HepG2 (cell line): ENCODE data around the gene ZNRD2. TPM values are rescaled to one million over a fixed set of nuclear protein-coding genes. Genes with fewer than 3 reads are reported as not detected.

Source experiments
- ASH2L ChIP-seq: fragments of 300-600, 200-600 bp; sonication (generic); IDR thresholded peaks from 2 replicates; pipeline ENCODE4 v1.7.0; 2017; ENCODE audit warnings: low read depth, mild to moderate bottlenecking, moderate library complexity, mixed read lengths, low read length; ENCODE audit not compliant: insufficient read length
- ATF3 ChIP-seq: sonication (generic); formaldehyde crosslinking; IDR thresholded peaks from 2 replicates; pipeline ENCODE4 v1.4.0; 2020; ENCODE audit warnings: missing genetic modification reagents
- CHCHD3 ChIP-seq: sonication (generic); formaldehyde crosslinking; IDR thresholded peaks from 2 replicates; pipeline ENCODE4 v1.8.0; 2022; ENCODE audit warnings: mild to moderate bottlenecking, missing genetic modification reagents, moderate library complexity
- CHD2 ChIP-seq: IDR thresholded peaks from 2 replicates; pipeline ENCODE4 v1.6.1; 2011; ENCODE audit warnings: low read depth, low read length, improper control_type of control experiment
- DNMT1 ChIP-seq: sonication (generic); formaldehyde crosslinking; IDR thresholded peaks from 2 replicates; pipeline ENCODE4 v1.5.1; 2020; ENCODE audit warnings: mild to moderate bottlenecking, missing genetic modification reagents
- GMEB2 ChIP-seq: IDR thresholded peaks from 2 replicates; pipeline ENCODE4 v1.6.1; 2016; ENCODE audit warnings: missing biosample characterization, missing genetic modification reagents, low read depth
- GZF1 ChIP-seq: sonication (generic); formaldehyde crosslinking; IDR thresholded peaks from 2 replicates; pipeline ENCODE4 v1.5.1; 2020; ENCODE audit warnings: mild to moderate bottlenecking, missing genetic modification reagents
- HDAC6 ChIP-seq: fragments of 200-600 bp; sonication (generic); IDR thresholded peaks from 2 replicates; pipeline ENCODE4 v1.7.0; 2017; ENCODE audit warnings: mild to moderate bottlenecking, antibody characterized with exemption, low read length, low read depth
- HMGA1 ChIP-seq: sonication (generic); formaldehyde crosslinking; conservative IDR thresholded peaks from 2 replicates; pipeline ENCODE4 v1.4.0; 2020; ENCODE audit warnings: missing genetic modification reagents
- HNRNPL ChIP-seq: fragments of 200-400 bp; formaldehyde crosslinking; IDR thresholded peaks from 2 replicates; pipeline ENCODE4 v1.6.1; 2017; ENCODE audit warnings: mild to moderate bottlenecking, low read depth, low read length
- KAT7 ChIP-seq: IDR thresholded peaks from 2 replicates; pipeline ENCODE4 v1.6.1; 2018; ENCODE audit warnings: borderline replicate concordance, missing compliant biosample characterization
- KDM5A ChIP-seq: fragments of 200-600 bp; sonication (generic); IDR thresholded peaks from 2 replicates; pipeline ENCODE4 v1.7.0; 2018; ENCODE audit warnings: antibody characterized with exemption, mild to moderate bottlenecking, low read length, borderline replicate concordance
- MEIS1 ChIP-seq: sonication (generic); formaldehyde crosslinking; IDR thresholded peaks from 2 replicates; pipeline ENCODE4 v1.9.0; 2021; ENCODE audit warnings: mild to moderate bottlenecking, missing genetic modification reagents, moderate library complexity, borderline replicate concordance
- MZF1 ChIP-seq: sonication (generic); formaldehyde crosslinking; IDR thresholded peaks from 2 replicates; pipeline ENCODE4 v1.8.1; 2023; ENCODE audit warnings: mild to moderate bottlenecking, missing genetic modification reagents, borderline replicate concordance
- PHF20 ChIP-seq: sonication (generic); formaldehyde crosslinking; IDR thresholded peaks from 2 replicates; pipeline ENCODE4 v1.5.0; 2020; ENCODE audit warnings: mild to moderate bottlenecking, missing genetic modification reagents
- PITX1 ChIP-seq: sonication (generic); formaldehyde crosslinking; IDR thresholded peaks from 2 replicates; pipeline ENCODE4 v1.5.1; 2020; ENCODE audit warnings: mild to moderate bottlenecking, missing genetic modification reagents
- RNF219 ChIP-seq: sonication (generic); formaldehyde crosslinking; IDR thresholded peaks from 2 replicates; pipeline ENCODE4 v1.5.0; 2020; ENCODE audit warnings: mild to moderate bottlenecking, missing genetic modification reagents
- SMAD1 ChIP-seq: sonication (generic); formaldehyde crosslinking; IDR thresholded peaks from 2 replicates; pipeline ENCODE4 v1.4.0; 2020; ENCODE audit warnings: missing genetic modification reagents, low read depth, mild to moderate bottlenecking, borderline replicate concordance
- THAP8 ChIP-seq: sonication (generic); formaldehyde crosslinking; IDR thresholded peaks from 2 replicates; pipeline ENCODE4 v1.5.1; 2020; ENCODE audit warnings: missing genetic modification reagents, mild to moderate bottlenecking, borderline replicate concordance
- ZNF121 ChIP-seq: sonication (generic); formaldehyde crosslinking; IDR thresholded peaks from 2 replicates; pipeline ENCODE4 v1.5.0; 2020; ENCODE audit warnings: mild to moderate bottlenecking, missing genetic modification reagents
- ZNF235 ChIP-seq: sonication (generic); formaldehyde crosslinking; IDR thresholded peaks from 2 replicates; pipeline ENCODE4 v1.8.1; 2023; ENCODE audit warnings: mild to moderate bottlenecking, missing genetic modification reagents, borderline replicate concordance
- ZNF574 ChIP-seq: sonication (generic); formaldehyde crosslinking; IDR thresholded peaks from 2 replicates; pipeline ENCODE4 v1.4.0; 2020; ENCODE audit warnings: missing genetic modification reagents
- polyA plus RNA-seq, 8 experiments: library from polyadenylated mRNA; depleted of rRNA in 3 of 8; stranded (reverse) in 7 of 8; unstranded in 1 of 8; fragments of >200 nt; fragmentation: Illumina TruSeq in 4 of 8; extraction: Trizol in 4 of 8; gene quantifications; 2 replicates each; pipeline versions ENCODE4 v1.2.1 to v1.2.3, GENCODE V29; 2011 to 2016; ENCODE audit warnings: low read depth in 4 of 8, missing spikeins in 1 of 8, mixed read lengths in 1 of 8; ENCODE audit not compliant: insufficient read depth in 1 of 8
- total RNA-seq, 5 experiments: library from RNA; depleted of rRNA; stranded (reverse); fragments of >200 nt; fragmentation: Illumina TruSeq; extraction: Trizol; gene quantifications; 2 replicates each; pipeline ENCODE4 v1.2.3, GENCODE V29; 2016; ENCODE audit warnings: low read depth in 1 of 5

The ZNRD2 gene
- total and polyA plus RNA-seq, 2 of the 13 experiments (the other 11 are each of a cell fraction or from before 2014, with no cell fraction given), result 29.2 to 34.0 TPM

GRCh38 chr11:65616575-65617001 lies 46.3 kb downstream of the ZNRD2 start (continued):
- TF ChIP-seq HMGA1 (CRISPR knock-in tag) (no peak), CHCHD3 (CRISPR knock-in tag) (no peak), ZNF121 (CRISPR knock-in tag) (no peak), CHD2 (no peak), RNF219 (CRISPR knock-in tag) (no peak), PHF20 (CRISPR knock-in tag) (no peak), MZF1 (no peak), SMAD1 (CRISPR knock-in tag) (no peak), ZNF574 (no peak), ATF3 (CRISPR knock-in tag) (peak; percentile 84), PITX1 (CRISPR knock-in tag) (peak; percentile 76; the same call in 1 of the 2 replicates), GZF1 (no peak), HDAC6 (no peak), ZNF235 (CRISPR knock-in tag) (no peak), ASH2L (no peak), KAT7 (CRISPR knock-in tag) (no peak), KDM5A (no peak), DNMT1 (no peak), HNRNPL (no peak), MEIS1 (CRISPR knock-in tag) (no peak), THAP8 (CRISPR knock-in tag) (no peak), GMEB2 (CRISPR knock-in tag) (no peak)
